Frontal cortex (tissue), 4 donors: ENCODE measurements around the gene KLHL1. TPM values are rescaled to one million over a fixed set of nuclear protein-coding genes. Genes with fewer than 3 reads are reported as not detected.

Source experiments
- DNase-seq, 2 donors: peaks; one replicate each; pipeline ENCODE4 v3.0.0; 2012; ENCODE audit warnings: low spot score in 2 of 2
- FAIRE-seq: peaks from 2 replicates; lab custom pipeline; 2012; peaks lifted over from hg19 to GRCh38; lab: Jason Lieb, UNC
- total RNA-seq: library from RNA; depleted of rRNA; stranded (reverse); fragments of >200 nt; gene quantifications from one replicate; pipeline ENCODE4 v1.2.3, GENCODE V29; 2014
- donor health status: control.
- donor health status: control.
- donor health status: control.

KLHL1 gene
- total RNA-seq, 1 donor from 2014 or later = 70.9 TPM

DNA sequence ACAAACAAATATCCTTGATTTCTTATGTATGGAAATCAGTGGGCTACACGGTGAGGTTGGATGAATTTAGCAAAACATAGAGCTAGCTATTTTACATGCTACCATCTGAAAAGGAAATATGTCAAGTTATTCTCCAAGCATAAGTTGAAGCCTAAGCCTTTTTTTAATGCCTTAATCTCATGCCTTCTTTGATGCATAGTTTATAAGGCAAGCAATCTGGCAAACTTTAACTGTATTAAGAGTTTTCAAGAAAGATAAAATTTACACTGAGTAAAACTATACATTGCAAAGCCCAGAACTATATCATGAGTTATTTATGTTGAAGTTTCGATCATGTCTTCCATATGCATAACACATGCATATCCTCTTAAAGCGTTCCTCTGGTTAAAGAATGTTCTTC lies 85.6 kb downstream of the KLHL1 start:
- DNase-seq (no peak), FAIRE-seq (no peak)

DNA sequence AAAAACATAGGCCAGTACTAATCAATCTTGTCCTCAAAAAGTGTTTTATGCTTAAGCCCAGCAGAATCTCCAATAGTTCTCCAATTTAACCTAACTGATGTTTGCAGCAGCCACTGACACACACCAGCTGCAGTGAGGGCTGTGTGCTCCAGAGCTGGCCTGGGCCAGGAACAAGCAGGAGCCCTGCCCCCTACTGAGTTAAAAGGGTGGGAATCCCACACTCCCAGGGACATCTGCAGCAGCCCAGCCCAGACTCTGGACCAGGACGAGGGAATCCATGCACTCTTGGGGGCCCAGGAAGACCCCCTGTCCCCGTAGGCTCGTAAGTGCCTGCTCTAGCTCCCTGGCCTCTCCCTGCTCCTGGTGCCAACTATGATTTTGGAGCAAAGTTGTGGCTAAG lies 92.1 kb downstream of the KLHL1 start:
- DNase-seq (no peak), FAIRE-seq (no peak)

DNA sequence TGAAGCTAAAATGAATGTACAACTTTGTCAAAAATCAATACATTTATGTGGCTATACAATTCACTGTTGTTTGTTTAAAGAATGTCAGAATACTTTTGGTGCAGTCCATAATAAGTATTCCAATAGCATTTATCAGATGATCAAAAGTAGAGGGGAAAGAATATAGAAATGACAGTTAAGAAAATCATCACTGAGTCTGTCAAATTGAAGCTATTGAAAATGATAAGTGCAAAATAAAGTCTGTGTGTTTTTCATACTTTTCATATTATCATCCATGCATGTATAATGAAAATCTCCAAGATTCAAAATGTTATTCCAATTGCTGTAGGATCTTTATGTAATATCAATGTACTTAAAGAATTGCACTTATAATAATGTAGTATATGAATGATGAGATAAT lies 93.9 kb downstream of the KLHL1 start:
- FAIRE-seq (no peak), DNase-seq (no peak)

DNA sequence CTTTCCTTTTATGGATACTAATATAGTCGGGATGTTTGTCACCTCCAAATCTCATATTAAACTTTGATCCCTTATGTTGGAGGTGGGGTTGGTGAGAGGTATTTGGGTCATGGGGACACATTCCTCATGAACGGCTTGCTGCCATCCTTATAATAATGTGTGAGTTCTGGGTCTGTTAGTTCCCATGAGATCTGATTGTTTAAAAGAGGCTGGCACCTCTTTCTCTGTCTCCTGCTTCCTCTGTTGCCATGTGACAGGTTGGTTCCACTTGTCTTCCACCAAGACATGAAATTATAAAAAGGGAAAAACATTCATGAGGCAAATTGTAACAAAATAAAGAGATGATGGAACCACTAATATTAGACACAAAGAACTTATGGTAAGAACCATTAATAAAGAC lies 108.4 kb downstream of the KLHL1 start:
- DNase-seq (no peak), FAIRE-seq (no peak)

DNA sequence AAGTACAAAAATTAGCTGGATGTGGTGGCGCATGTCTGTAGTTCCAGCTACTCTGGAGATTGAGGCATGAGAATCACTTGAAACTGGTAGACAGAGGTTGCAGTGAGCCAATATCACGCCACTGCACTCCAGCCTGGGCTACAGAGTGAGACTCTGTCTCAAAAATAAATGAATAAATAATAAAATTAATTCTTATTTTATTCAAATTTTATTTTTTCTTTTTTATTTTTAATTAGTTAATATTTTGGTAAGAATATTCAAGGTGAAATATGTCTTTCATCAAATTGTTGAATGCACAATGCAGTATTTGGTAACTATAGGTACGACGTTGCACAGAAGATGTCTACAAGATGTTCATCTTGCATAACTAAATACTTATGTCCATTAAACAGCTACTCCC lies 111.2 kb downstream of the KLHL1 start:
- DNase-seq (no peak), FAIRE-seq (no peak)

DNA sequence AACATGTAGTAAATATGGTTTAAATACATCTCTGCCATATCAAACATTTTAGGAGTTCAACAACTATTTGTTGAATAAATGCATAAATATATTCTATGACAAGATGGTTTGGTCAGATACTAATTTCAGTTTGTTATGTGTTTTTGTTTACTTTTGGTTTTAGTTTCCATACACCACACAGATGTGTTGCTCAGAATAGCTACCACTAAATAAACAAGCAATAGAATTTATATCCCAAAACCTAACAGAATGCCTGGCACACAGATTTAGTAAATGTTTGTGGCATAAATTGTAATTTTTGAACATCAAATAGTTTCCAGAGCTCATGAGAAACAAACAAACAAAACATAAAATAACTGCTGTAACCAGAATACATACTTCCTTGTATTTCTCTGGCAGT lies 127.5 kb downstream of the KLHL1 start:
- DNase-seq (no peak), FAIRE-seq (no peak)

DNA sequence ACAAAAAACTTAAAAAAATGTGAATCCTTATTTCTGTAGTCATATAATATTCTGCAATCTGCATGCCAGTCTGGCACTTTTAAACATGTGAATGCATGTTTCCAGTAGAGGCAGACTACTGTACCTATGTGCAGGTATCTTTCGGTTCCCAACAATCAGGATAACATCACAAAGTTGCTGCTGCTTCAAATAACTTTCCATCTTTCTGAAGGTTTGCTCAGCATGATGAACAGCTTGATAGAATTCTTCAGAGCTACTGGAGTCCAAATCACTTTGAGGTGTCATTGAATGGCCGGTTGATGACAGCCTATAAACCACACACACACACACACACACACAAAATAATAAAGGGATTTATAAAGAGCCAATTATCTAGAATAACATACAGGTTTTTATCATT lies 132.8 kb downstream of the KLHL1 start:
- FAIRE-seq (no peak), DNase-seq (no peak)

DNA sequence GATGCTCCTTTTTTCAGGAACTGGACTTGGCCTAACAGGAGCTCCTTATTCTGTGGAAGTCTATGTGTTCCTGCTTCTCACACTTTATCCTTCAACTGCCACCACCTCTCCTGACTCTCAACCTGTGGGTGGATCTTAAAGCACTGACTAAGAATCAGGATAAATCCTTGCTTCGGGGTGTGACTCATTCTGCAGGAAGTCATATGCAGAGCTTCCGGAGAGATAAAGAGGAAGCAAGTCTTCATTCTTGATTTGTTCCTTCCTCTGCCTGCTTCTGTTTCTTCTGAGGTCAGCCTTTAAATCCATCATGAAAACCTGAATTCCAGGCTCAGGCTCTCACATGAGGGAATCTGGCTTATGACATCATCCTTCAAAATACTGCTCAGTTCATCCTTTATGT lies 137.7 kb downstream of the KLHL1 start:
- FAIRE-seq (no peak), DNase-seq (no peak)

DNA sequence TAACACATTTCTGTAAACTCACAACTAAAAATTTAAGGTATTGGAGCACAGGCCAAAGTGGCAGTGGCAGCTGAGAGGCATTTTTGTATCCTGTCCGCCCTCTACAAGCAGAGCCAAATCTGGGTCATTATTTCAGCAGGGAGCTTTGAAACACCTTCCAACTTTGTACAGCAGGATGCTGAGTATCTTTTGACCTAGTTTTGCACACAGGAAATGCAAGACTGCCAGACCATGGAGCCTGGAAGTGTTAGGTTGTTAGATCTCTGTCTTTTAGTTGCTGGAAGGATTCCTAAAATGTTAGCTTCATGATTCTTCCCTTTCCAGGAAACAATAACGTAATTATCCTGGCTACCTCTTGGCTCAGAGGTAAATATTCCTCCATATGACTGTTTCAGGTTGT lies 149.2 kb downstream of the KLHL1 start:
- FAIRE-seq = no peak
- DNase-seq = no peak

DNA sequence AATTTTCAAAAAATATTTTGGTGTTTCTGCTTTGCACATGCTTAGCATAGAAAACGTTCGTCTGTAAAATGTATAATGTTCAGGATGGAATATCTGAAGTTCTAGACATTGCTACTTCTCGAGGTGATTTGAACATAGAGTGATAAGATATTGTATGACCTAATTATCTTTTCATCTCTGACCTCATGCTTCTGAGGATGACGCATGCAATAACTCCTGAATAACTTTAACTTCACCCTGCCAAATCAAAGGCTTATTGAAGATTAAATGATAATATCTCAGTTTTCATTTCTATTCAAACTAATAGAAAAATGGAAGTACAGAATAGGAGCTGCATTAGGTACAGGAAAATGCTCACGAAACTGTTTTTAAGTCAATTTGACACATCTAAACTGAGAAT lies 151.4 kb downstream of the KLHL1 start:
- FAIRE-seq (no peak), DNase-seq (no peak)

DNA sequence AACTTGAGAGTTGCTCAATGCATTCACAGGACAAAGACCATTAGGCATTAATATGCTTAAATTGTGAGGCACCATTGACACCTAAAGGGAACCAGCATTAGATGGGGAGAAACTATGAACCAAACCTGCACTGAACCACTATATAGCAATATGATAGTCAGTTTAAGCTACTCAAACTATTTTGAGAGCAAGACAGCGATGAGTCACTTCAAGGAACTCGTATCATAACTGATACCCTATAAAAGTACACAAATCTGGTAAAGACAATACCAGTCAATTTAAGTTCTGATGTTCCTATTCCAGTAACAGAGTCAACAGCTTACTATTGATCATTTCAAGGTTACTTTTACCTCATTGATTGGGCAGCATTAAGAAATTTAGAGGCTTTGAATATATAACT lies 151.9 kb downstream of the KLHL1 start:
- DNase-seq (no peak), FAIRE-seq (no peak)

DNA sequence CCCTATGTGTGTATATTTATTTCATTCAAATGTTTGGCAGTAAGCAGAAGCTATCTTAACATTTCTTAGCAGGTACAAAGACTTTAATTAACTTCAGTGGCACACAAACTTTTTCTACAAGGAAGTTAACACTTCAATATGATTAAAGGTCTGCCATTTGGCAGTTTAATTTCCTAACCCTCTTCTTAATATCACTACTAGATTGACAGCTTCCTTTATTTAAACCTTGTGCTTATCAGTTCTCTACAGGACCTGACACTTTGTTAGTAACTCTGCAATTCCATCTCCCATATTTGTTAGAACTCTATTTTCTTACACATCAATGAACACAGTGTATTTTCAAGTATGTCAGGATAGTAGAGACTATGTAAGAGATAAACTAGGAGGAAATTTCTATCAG lies 153.0 kb downstream of the KLHL1 start:
- no peak for FAIRE-seq
- DNase-seq = no peak

DNA sequence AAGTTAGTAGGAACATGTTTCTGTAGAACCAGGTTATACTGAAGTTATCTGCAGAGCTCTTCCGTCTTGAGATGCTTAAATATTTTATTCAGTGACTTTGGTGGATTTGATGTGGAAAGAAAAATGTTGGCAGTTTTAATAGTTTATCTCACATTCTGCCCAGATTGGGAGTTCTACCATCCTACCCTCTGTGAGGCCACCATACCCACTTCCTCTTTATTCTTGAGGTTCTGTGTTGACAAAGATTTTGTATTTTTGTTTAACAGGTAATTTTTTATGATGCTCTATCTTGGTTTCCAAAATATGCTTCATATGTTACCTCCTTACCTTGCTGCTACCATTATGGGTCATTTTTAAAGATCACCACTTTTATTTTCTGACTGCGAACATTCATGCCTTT lies 156.8 kb downstream of the KLHL1 start:
- FAIRE-seq (no peak), DNase-seq (no peak)

DNA sequence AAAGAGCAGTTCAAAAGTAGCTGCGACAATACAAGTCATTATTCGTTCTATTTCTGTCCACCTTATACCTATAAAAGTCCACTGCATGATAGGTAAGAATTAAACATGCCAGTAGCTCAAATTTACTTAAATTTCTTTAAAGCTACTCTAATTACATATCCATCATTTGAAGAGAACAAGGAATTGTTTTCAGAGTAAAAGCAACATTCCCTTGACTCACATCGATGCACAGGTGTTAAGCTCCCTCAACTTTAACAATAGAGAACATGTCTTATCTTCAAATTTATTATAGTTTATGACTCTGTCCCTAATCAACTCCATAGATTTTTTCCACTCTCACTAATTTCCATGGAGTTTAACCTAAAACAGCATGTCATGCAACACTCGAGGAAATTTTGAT lies 158.1 kb downstream of the KLHL1 start:
- no peak for FAIRE-seq
- DNase-seq = no peak

DNA sequence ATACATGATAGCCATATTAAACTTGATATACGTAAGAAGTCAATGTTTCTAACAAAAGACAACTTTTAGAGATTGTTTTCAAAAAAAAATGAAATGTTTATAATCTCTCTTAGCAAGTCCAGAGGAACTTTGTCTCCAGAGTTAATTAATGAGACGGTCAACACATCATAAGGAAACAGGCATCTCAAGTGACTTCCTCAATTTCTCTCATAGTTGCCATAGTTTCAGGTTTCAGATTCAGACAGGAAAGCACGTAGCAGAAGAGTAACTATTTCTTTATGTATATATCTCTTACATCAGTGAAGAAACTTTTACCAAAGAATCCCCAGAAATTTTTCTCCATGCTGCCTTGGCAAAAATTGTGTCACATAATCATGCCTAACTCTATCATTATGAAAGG lies 160.2 kb downstream of the KLHL1 start:
- FAIRE-seq (no peak), DNase-seq (no peak)

DNA sequence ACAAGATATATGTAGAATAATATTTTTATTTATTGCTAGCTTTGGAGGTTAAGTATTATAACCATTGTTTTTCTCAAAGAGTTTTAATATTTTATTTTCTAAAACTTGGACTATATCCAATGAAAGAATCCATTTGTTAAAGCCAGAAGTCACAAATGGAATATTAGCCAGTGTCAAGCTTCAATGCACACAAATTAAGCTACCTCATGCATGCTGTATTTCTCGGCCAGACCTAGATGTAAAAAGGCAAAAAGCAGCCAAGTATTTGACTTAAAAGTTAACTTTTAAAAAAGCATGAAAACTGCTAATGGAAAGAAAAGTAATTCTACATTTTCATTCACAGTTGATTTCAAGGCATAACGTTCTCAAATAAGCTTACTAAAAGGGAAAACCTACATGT lies 160.7 kb downstream of the KLHL1 start:
- FAIRE-seq = no peak
- DNase-seq = no peak

DNA sequence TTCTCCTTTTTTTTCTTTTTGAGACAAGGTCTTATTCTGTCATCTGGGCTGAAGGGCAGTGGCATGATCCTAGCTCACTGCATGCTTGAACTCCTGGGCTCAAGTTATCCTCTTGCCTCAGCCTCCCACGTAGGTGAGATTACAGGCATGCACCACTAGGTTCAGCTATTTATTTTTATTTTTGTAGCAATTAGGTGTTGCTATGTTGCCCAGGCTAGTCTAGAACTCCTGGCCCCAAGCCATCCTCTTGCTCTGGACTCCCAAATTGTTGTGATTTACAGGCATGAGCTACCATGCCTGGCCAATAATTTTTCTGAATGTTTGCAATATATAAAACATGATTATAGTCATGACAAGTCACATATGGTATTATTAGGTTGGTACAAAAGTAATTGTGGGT lies 161.7 kb downstream of the KLHL1 start:
- no peak for FAIRE-seq

DNA sequence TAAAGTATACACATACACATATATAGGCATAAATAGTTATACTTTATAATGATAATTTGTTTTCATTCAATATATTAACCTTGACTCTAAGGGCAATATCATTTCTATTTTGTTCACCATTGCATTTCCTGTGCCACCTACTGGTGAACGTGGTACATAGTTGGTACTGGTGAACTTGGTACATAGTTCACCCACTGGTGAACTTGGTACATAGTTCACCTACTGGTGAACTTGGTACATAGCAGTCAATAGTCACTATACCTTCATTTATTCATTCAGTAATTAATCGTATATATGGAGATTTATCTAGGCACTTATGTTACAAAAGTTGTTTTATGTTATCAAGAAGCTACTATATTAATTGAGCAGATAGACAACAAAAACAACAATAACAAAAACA lies 173.2 kb downstream of the KLHL1 start:
- DNase-seq = no peak

More for the DNA sequence above, 161.7 kb downstream of the KLHL1 start:
- DNase-seq = no peak

DNA sequence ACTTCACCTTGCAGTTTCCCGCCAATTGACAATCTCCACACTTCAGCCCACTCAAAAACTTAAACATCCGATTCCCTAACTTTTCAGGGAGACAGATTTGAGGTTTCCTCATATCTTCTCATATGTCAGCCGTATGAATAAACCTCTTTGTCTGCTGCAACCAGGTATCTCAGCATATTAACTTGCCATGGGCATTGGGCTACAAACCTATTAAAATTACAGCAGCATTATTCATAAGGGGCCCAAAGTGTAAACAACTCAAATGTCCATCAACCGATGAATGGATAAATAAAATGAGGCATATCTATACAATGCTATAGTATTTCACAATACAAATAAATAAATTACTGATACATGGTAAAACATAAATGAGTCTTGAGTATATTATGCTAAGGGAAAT lies 180.0 kb downstream of the KLHL1 start:
- DNase-seq (no peak), FAIRE-seq (no peak)

More for the DNA sequence above, 173.2 kb downstream of the KLHL1 start:
- FAIRE-seq = no peak

DNA sequence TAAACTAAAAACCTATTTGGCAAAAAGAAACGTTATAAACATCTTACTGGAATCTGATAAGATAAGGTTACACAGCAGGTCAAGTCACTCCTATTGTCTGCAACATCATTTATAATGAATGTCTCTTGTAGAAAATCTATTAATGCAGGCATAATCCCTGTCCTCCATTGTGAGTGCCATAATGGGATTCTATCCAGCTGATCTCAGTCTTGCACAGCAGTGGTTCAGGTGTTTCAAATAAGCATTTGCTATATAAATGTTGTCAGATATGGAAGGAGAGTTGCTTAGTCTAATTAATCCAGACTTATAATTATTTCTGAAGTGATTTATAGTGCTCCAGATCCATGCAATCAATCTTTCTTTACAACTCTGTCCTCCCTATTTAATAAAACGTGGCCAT lies 187.1 kb downstream of the KLHL1 start:
- FAIRE-seq (no peak), DNase-seq (no peak)

DNA sequence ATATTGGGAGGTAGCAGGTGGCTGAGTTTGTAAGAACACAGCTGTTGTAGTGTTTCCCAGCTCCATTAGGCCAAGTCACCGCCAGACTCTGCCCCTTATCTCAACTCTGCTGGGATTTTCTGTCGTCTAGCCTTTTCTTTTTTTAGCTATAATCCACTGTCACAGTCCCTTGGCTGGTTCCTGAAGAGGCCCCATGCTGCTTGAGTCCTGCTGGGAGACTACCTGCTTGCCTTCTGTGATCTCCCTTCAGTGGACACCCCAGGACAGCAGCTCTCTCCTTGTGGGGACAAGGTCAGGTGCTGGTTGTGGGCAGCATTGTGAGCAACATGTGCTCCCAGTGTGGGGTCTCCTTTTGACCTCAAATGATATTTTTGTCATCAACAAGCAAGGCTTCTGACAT lies 195.6 kb downstream of the KLHL1 start:
- DNase-seq (no peak), FAIRE-seq (no peak)

DNA sequence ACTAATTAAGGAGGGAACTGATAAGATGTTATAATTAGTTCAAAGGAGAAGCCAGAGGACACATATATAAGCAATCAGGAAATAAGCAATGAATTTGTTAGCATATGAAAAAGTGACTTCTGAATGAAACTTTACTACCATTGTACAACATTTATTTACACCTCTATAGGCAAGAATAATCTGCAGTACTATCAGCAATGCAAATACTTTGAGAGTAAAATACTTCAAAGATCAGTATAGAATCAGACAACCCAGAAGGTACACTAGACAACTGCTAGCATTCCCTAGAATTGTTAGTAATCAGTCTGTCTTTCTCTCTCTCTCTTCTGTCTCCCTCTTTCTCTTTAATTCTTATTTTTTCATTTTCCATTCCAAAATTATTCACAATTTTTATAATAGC lies 197.5 kb downstream of the KLHL1 start:
- FAIRE-seq (no peak), DNase-seq (no peak)

DNA sequence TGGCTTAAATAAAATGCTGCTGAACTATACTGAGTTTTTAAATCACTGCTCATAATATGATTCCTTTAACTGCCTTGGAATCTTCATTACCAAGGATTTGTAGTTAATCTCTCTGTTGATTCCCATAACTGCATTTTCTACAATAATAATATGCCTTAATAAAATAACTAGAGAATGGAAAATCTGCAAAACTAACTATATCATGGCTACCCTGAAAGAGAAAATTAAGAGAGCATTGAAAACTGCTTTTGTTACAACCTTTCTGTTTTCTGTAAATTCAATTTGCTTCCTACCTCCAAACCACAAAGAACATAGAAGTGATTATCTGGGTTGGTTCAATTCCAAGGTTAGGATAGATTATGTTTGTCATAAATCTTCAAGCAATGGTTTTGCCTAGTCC lies 203.5 kb downstream of the KLHL1 start:
- no peak for DNase-seq
- no peak for FAIRE-seq
